OCI-LY7 (cell line): ENCODE data around the gene TARS3. TPM values are rescaled to one million over a fixed set of nuclear protein-coding genes. Genes with fewer than 3 reads are reported as not detected.
"Not testable (repeated sequence)": the region's sequence is repeated elsewhere in the genome, so short reads cannot be mapped to it uniquely, and the experiment has no call there.

Experiments
- BruUV-seq: library from RNA; stranded (reverse); fragments of 400-500 nt; replicated peaks from 2 replicates; lab custom pipeline; 2021; lab: Mats Ljungman, UMichigan
- CTCF ChIA-PET: fragments of 300-600 bp; sonication (Branson Sonifier 250); formaldehyde crosslinking; loops from one replicate; lab custom pipeline; 2022; ENCODE audit warnings: antibody characterized with exemption; ENCODE audit not compliant: unreplicated experiment; lab: Charles Lee
- POLR2A ChIA-PET: fragments of 300-600 bp; sonication (Branson Sonifier 250); formaldehyde crosslinking; loops from one replicate; lab custom pipeline; 2022; ENCODE audit warnings: antibody characterized with exemption; lab: Charles Lee
- DNase-seq: peaks from one replicate; pipeline ENCODE4 v3.0.0-alpha.2; 2015; ENCODE audit warnings: low spot score
- H2AFZ ChIP-seq: fragments of 200-600 bp; sonication (generic), shearing (Covaris generic); 2 replicates; pipeline ENCODE4 v1.6.1; 2014; ENCODE audit warnings: mild to moderate bottlenecking, antibody characterized with exemption, low read length, moderate library complexity
- H3K27ac ChIP-seq: fragments of 200-600 bp; sonication (generic); 2 replicates; pipeline ENCODE4 v1.5.1; 2014; ENCODE audit warnings: mixed run types, low read depth, mild to moderate bottlenecking, moderate library complexity, low read length, inconsistent platforms; ENCODE audit not compliant: poor library complexity, severe bottlenecking
- H3K36me3 ChIP-seq: fragments of 200-600 bp; sonication (generic); 2 replicates; pipeline ENCODE4 v1.6.1; 2014; ENCODE audit warnings: mild to moderate bottlenecking, antibody characterized with exemption, low read length, moderate library complexity, mixed read lengths; ENCODE audit not compliant: insufficient read depth
- H3K4me1 ChIP-seq: fragments of 200-600 bp; sonication (generic); 2 replicates; pipeline ENCODE4 v1.5.1; 2014; ENCODE audit warnings: mild to moderate bottlenecking, low read length; ENCODE audit not compliant: insufficient read depth, poor library complexity, severe bottlenecking
- H3K4me2 ChIP-seq: fragments of 200-600 bp; sonication (generic); 2 replicates; pipeline ENCODE4 v1.6.1; 2014; ENCODE audit warnings: mild to moderate bottlenecking, low read length
- H3K4me3 ChIP-seq: fragments of 200-600 bp; sonication (generic); 2 replicates; pipeline ENCODE4 v1.5.1; 2014; ENCODE audit warnings: mild to moderate bottlenecking, low read depth, low read length; ENCODE audit not compliant: poor library complexity, severe bottlenecking
- H3K79me2 ChIP-seq: fragments of 200-600 bp; sonication (generic); 2 replicates; pipeline ENCODE4 v1.6.1; 2016; ENCODE audit warnings: low read depth, mild to moderate bottlenecking, low read length, moderate library complexity, mixed read lengths; ENCODE audit not compliant: insufficient read depth
- H3K9me2 ChIP-seq: fragments of 200-600 bp; sonication (generic); 2 replicates; pipeline ENCODE4 v1.6.1; 2016; ENCODE audit warnings: mild to moderate bottlenecking, low read length, mixed read lengths; ENCODE audit not compliant: insufficient read depth
- H3K9me3 ChIP-seq: fragments of 200-600 bp; sonication (generic); 2 replicates; pipeline ENCODE4 v1.6.1; 2014; ENCODE audit warnings: mild to moderate bottlenecking, mixed run types, low read length, mixed read lengths
- H4K20me1 ChIP-seq: fragments of 200-600 bp; sonication (generic); 2 replicates; pipeline ENCODE4 v1.6.1; 2014; ENCODE audit warnings: mild to moderate bottlenecking, antibody characterized with exemption, low read length, moderate library complexity, mixed read lengths; ENCODE audit not compliant: insufficient read depth
- CTCF ChIP-seq: fragments of 200-600 bp; sonication (generic); conservative IDR thresholded peaks from 2 replicates; pipeline ENCODE4 v1.5.1; 2014; ENCODE audit warnings: mild to moderate bottlenecking, antibody characterized with exemption, low read length, moderate library complexity, mixed read lengths
- EZH2phosphoT487 ChIP-seq: fragments of 200-600 bp; sonication (generic); IDR thresholded peaks from 2 replicates; pipeline ENCODE4 v1.6.1; 2018; ENCODE audit warnings: low read depth, borderline replicate concordance, mild to moderate bottlenecking, mixed run types, antibody characterized with exemption, low read length, moderate library complexity, mixed read lengths
- intact Hi-C: fragments of 100-400 bp; cut with micrococcal nuclease; formaldehyde crosslinking; loops from one replicate; pipeline ENCODE4 v1.10.0; 2022; ENCODE audit not compliant: unreplicated experiment
- total RNA-seq, 2 experiments: library from RNA; depleted of rRNA in 1 of 2; stranded (reverse); fragments of >200 nt in 1 of 2; shearing (Covaris generic) in 1 of 2; gene quantifications; 2 replicates each; pipeline ENCODE4 v1.2.3, GENCODE V29; 2014 to 2022

The TARS3 gene
- total RNA-seq, 2 experiments from 2014 or later = 7.1 to 11.0 TPM

GRCh38 chr15:101746716-101747082, 22.4 kb upstream of the TARS3 start:
- POLR2A ChIA-PET, H3K9me2 ChIP-seq, CTCF ChIA-PET, intact Hi-C loops, H2AFZ ChIP-seq, H3K79me2 ChIP-seq, H3K4me2 ChIP-seq, DNase-seq, H3K4me3 ChIP-seq, H4K20me1 ChIP-seq, BruUV-seq, H3K9me3 ChIP-seq, H3K27ac ChIP-seq, H3K36me3 ChIP-seq, H3K4me1 ChIP-seq: not testable (repeated sequence)

GRCh38 chr15:101734837-101735236, 10.6 kb upstream of the TARS3 start:
- intact Hi-C loops, H3K9me2 ChIP-seq, BruUV-seq, CTCF ChIA-PET, H3K4me2 ChIP-seq, H3K4me3 ChIP-seq, DNase-seq, H3K79me2 ChIP-seq, H4K20me1 ChIP-seq, H3K9me3 ChIP-seq, H3K27ac ChIP-seq, H2AFZ ChIP-seq, H3K4me1 ChIP-seq, H3K36me3 ChIP-seq: not testable (repeated sequence)
- POLR2A ChIA-PET = interaction anchor here (0.9 kb wide), 1 partner anchor 9 kb away, joined by 5 read pairs; no protein-coding TSS in a partner anchor

- H3K4me2 ChIP-seq = no peak overlapping the region
- H4K20me1 ChIP-seq = no peaks in the 10 kb centered on the region
- ChIA-PET CTCF (no interaction called here), POLR2A (no interaction called here)
- H3K9me2 ChIP-seq = no peaks in the 10 kb centered on the region
- TF ChIP-seq CTCF = no peak
- no peak for TF ChIP-seq EZH2phosphoT487
- DNase-seq = no peak
- no peak overlapping the region for H3K4me3 ChIP-seq
- H3K79me2 ChIP-seq = no peaks in the 10 kb centered on the region
- intact Hi-C loops = no loop called here
- H3K4me1 ChIP-seq = no peaks in the 10 kb centered on the region
- no peaks in the 10 kb centered on the region for H3K36me3 ChIP-seq
- no TSS peak for BruUV-seq
- H3K27ac ChIP-seq = no peak overlapping the region
- no peaks in the 10 kb centered on the region for H3K9me3 ChIP-seq
- H2AFZ ChIP-seq = no peak overlapping the region
Measured at GRCh38 chr15:101733545-101733944, 9.3 kb upstream of the TARS3 start.

GRCh38 chr15:101732772-101733171, 8.5 kb upstream of the TARS3 start:
- Histone ChIP-seq H3K27ac (no peak overlapping the region), H3K4me2 (no peak overlapping the region), H3K79me2 (no peaks in the 10 kb centered on the region), H3K36me3 (no peaks in the 10 kb centered on the region), H3K4me1 (no peaks in the 10 kb centered on the region), H3K4me3 (no peak overlapping the region), H4K20me1 (no peaks in the 10 kb centered on the region), H3K9me2 (no peaks in the 10 kb centered on the region), H2AFZ (no peak overlapping the region), H3K9me3 (no peaks in the 10 kb centered on the region)
- ChIA-PET CTCF (no interaction called here), POLR2A (no interaction called here)
- intact Hi-C loops = no loop called here
- DNase-seq = no peak
- BruUV-seq = no TSS peak
- TF ChIP-seq EZH2phosphoT487 (no peak), CTCF (no peak)
